Thoracic aorta (tissue), 2 donors: Measurements from ENCODE around the gene PLD6. TPM values are rescaled to one million over a fixed set of nuclear protein-coding genes. Genes with fewer than 3 reads are reported as not detected.

ENCODE experiments used
- ATAC-seq: fragments of 150-250 bp; one replicate; pipeline ENCODE4 v1.8.0; 2017; ENCODE audit warnings: low read depth; ENCODE audit not compliant: insufficient number of reproducible peaks, low FRiP score
- DNase-seq: peaks from one replicate; pipeline ENCODE4 v3.0.0-alpha.2; 2020; ENCODE audit warnings: low spot score
- H3K27ac ChIP-seq, 2 donors: fragments of 200-600 bp; sonication (generic); 1 replicate in 1 of 2; 2 replicates in 1 of 2; pipeline ENCODE4 v1.5.1; 2016; ENCODE audit warnings: mild to moderate bottlenecking in 2 of 2, moderate library complexity in 2 of 2
- H3K27me3 ChIP-seq: fragments of 200-600 bp; sonication (generic); replicated peaks from 2 replicates; pipeline ENCODE4 v1.6.0; 2016; ENCODE audit warnings: mild to moderate bottlenecking; ENCODE audit not compliant: insufficient read depth
- H3K36me3 ChIP-seq: fragments of 200-600 bp; sonication (generic); one replicate; pipeline ENCODE4 v1.5.1; 2016
- H3K4me1 ChIP-seq, 2 donors: fragments of 200-600 bp; sonication (generic); 1 replicate in 1 of 2; 2 replicates in 1 of 2; pipeline versions ENCODE4 v1.5.1 to v1.6.0; 2016; ENCODE audit warnings: low read depth in 2 of 2, mild to moderate bottlenecking in 1 of 2; ENCODE audit not compliant: control insufficient read depth in 1 of 2
- H3K4me3 ChIP-seq: fragments of 200-600 bp; sonication (generic); 2 replicates; pipeline ENCODE4 v1.5.1; 2016; ENCODE audit warnings: mild to moderate bottlenecking
- H3K9me3 ChIP-seq: fragments of 200-600 bp; sonication (generic); 2 replicates; pipeline ENCODE4 v1.5.1; 2016
- CTCF ChIP-seq: fragments of 200-600 bp; sonication (generic); IDR thresholded peaks from one replicate; pipeline ENCODE4 v1.5.1; 2019; ENCODE audit warnings: antibody characterized with exemption
- total RNA-seq, 2 donors: library from RNA; depleted of rRNA; stranded (reverse); fragments of >200 nt; gene quantifications; one replicate each; pipeline versions ENCODE4 v1.1.0 to v1.2.3, GENCODE V29; 2016

The PLD6 gene
- total RNA-seq, 2 donors from 2014 or later = 0.68 to 5.5 TPM

- no peak overlapping the region for H3K27ac ChIP-seq
- H3K4me1 ChIP-seq = peaks cover 20 to 29% of the 10 kb centered on the region in 2 donors
- ATAC-seq (no peak), DNase-seq (no peak)
- peaks cover 44% of the 10 kb centered on the region for H3K36me3 ChIP-seq
- H3K9me3 ChIP-seq = no peaks in the 10 kb centered on the region
- H3K27me3 ChIP-seq = no peaks in the 10 kb centered on the region
- TF ChIP-seq CTCF = no peak
- no peak overlapping the region for H3K4me3 ChIP-seq
These were observed 53.1 kb downstream of the PLD6 start for GRCh38 chr17:17153071-17153470.

GRCh38 chr17:17152385-17152784 lies 53.7 kb downstream of the PLD6 start:
- ATAC-seq = no peak
- no peak for DNase-seq
- no peaks in the 10 kb centered on the region for H3K27me3 ChIP-seq
- no peak overlapping the region for H3K4me3 ChIP-seq
- H3K27ac ChIP-seq = peak overlapping the region; percentile 42 to 86
- peaks cover 20 to 29% of the 10 kb centered on the region in 2 donors for H3K4me1 ChIP-seq
- H3K36me3 ChIP-seq = peaks cover 39% of the 10 kb centered on the region
- H3K9me3 ChIP-seq = no peaks in the 10 kb centered on the region
- TF ChIP-seq CTCF = no peak

DNA sequence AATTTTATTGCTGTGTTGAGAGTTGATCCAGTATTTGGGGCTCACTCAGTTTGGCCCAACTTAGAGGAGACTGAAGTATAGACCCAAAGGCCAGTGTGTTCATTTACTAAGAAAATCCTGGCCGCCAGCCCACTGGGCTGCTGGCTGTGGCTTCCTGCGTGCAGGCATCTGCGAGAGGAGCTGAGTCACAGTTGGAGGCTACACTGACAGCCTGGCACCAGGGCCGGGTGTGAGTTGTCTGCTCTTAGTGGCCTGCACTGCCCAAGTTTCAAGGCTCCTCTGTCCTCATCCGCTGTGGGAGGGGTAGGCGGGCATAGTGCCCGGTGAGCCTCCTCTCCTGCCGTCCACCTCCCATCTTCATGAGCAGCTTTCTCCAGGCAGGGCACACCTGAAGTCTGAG lies 54.2 kb downstream of the PLD6 start:
- H3K36me3 ChIP-seq = peaks cover 39% of the 10 kb centered on the region

GRCh38 chr17:17151541-17151940 lies 54.6 kb downstream of the PLD6 start:
- H3K4me1 ChIP-seq = peaks cover 20 to 28% of the 10 kb centered on the region in 2 donors
- no peak overlapping the region for H3K4me3 ChIP-seq
- peaks cover 39% of the 10 kb centered on the region for H3K36me3 ChIP-seq
- ATAC-seq (no peak), DNase-seq (no peak)
- no peaks in the 10 kb centered on the region for H3K27me3 ChIP-seq
- peak overlapping the region; percentile 69 to 86 for H3K27ac ChIP-seq
- TF ChIP-seq CTCF = no peak
- H3K9me3 ChIP-seq = no peaks in the 10 kb centered on the region

More for the DNA sequence above, 54.2 kb downstream of the PLD6 start:
- ATAC-seq (peak; percentile 64), DNase-seq (peak; percentile 86)
- Histone ChIP-seq H3K4me3 (no peak overlapping the region), H3K4me1 (peaks cover 20 to 29% of the 10 kb centered on the region in 2 donors), H3K27ac (peak overlapping the region; percentile 69 to 86), H3K27me3 (no peaks in the 10 kb centered on the region), H3K9me3 (no peaks in the 10 kb centered on the region)
- TF ChIP-seq CTCF = no peak

DNA sequence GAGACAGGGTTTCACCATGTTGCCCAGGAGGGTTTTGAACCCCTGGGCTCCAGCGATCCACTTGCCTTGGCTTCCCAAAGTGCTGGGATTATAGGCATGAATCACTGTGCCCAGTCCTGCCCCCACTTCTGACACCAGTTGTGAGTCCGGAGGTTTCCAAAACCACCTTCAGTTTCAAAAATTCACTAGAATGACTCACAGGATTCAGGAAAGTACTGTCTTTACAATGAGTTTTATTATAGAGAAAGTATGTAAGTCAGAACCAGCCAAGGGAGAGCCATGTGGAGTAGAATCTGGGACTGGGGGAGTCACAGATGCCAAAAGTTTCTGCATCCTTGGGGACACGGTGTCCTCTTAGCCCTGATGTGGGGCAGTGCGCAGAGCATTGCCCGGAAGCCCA lies 55.1 kb downstream of the PLD6 start:
- Histone ChIP-seq H3K4me1 (peaks cover 20 to 23% of the 10 kb centered on the region in 2 donors), H3K9me3 (no peaks in the 10 kb centered on the region), H3K4me3 (no peak overlapping the region), H3K27ac (peak overlapping the region; percentile 69 to 86), H3K36me3 (peaks cover 39% of the 10 kb centered on the region), H3K27me3 (no peaks in the 10 kb centered on the region)
- no peak for TF ChIP-seq CTCF
- ATAC-seq (no peak), DNase-seq (no peak)

Other genes with a start within 250 kb of the PLD6 start
- not detected for gene TNFRSF13B, start 234.2 kb downstream of the PLD6 start, total RNA-seq
- gene MPRIP, start 163.9 kb downstream of the PLD6 start, total RNA-seq = 100 to 1,000 TPM; 235 to 252 TPM
- 100 to 1,000 TPM in 1 of 2 donors, 10 to 100 TPM in 1; 64.3 to 123 TPM for gene FLCN, start 30.8 kb upstream of the PLD6 start, total RNA-seq
- 10 to 100 TPM; 45.4 to 49.8 TPM for gene COPS3, start 74.9 kb upstream of the PLD6 start, total RNA-seq
- under 1 TPM in 1 of 2 donors, not detected in 1; 0.92 TPM for gene NT5M, start 97.0 kb upstream of the PLD6 start, total RNA-seq